ENCODE results near the gene PHETA2. TPM values are rescaled to one million over a fixed set of nuclear protein-coding genes. Genes with fewer than 3 reads are reported as not detected.
"Not testable (repeated sequence)": the region's sequence is repeated elsewhere in the genome, so short reads cannot be mapped to it uniquely, and the experiment has no call there.

The PHETA2 gene
- total RNA-seq, 1 experiment from 2014 or later, result 0.04 TPM

- ATAC-seq (peak; percentile 98), DNase-seq (peak; percentile 94)
- no peaks in the 10 kb centered on the region for H3F3A ChIP-seq (ENCODE audit: low read length, unreplicated experiment)
- TSS peak; percentile 89 for BruUV-seq (replicated peaks)
- peak within 1 kb of the TSS; percentile 75 for H2AFZ ChIP-seq (ENCODE audit: low read length)
- ChIA-PET POLR2A (ENCODE audit: unreplicated experiment) (interaction anchor here (0.7 kb wide), 1 partner anchor 10 kb away, joined by 4 read pairs; no protein-coding TSS in a partner anchor), CTCF (no interaction called here)
- H3K9me2 ChIP-seq (replicated peaks; ENCODE audit: low read length), result no peaks in the 10 kb centered on the region
- intact Hi-C loops (cut with micrococcal nuclease), result loop anchor here (2.0 kb wide), 1 partner anchor 104 kb away; no protein-coding TSS in a partner anchor
- peak within 1 kb of the TSS; percentile 70 for H3K9ac ChIP-seq (ENCODE audit: low read length)
- H3K79me2 ChIP-seq (ENCODE audit: low read length), result peaks cover 7% of the 10 kb centered on the region; the same call in 1 of the 2 replicates
- no peaks in the 10 kb centered on the region for H3K9me3 ChIP-seq (ENCODE audit: low read length)
- H3K27me3 ChIP-seq (ENCODE audit: low read length), result no peaks in the 10 kb centered on the region
- TF ChIP-seq CTCF (conservative IDR thresholded peaks at IDR 0.05; ENCODE audit: low read depth, low read length), result no peak
- TF ChIP-seq EZH2 (IDR thresholded peaks at IDR 0.05; ENCODE audit: low read length, unreplicated experiment), result no peak
- TF ChIP-seq EZH2phosphoT487 (IDR thresholded peaks at IDR 0.05; ENCODE audit: borderline replicate concordance, low read length), result no peak
- peak within 1 kb of the TSS; percentile 19 for H3K27ac ChIP-seq (ENCODE audit: low read length)
- H3K4me1 ChIP-seq (ENCODE audit: insufficient read depth, low read length), result peaks cover 14% of the 10 kb centered on the region
- no peaks in the 10 kb centered on the region for H4K20me1 ChIP-seq (ENCODE audit: low read length)
- H3K4me2 ChIP-seq (ENCODE audit: low read length), result peak within 1 kb of the TSS; percentile 98
- peak within 1 kb of the TSS; percentile 77 for H3K4me3 ChIP-seq (ENCODE audit: low read length)
- H3K36me3 ChIP-seq (ENCODE audit: low read depth, low read length), result no peaks in the 10 kb centered on the region
Observed at GRCh38 chr22:42070517-42071422, 3.3 kb upstream of the PHETA2 start, which contains the start of gene NAGA. NAGA (minus strand) TSS chr22:42070812; CDS start chr22:42070297, 515 bp downstream.

GRCh38 chr22:42071508-42071907, 2.5 kb upstream of the PHETA2 start:
- H3K9me2 ChIP-seq (replicated peaks; ENCODE audit: low read length); H3K9me3 ChIP-seq (ENCODE audit: low read length); H3K27ac ChIP-seq (ENCODE audit: low read length); H3K79me2 ChIP-seq (ENCODE audit: low read length); CTCF ChIA-PET; BruUV-seq (replicated peaks); H3K27me3 ChIP-seq (ENCODE audit: low read length); DNase-seq; H4K20me1 ChIP-seq (ENCODE audit: low read length); H3F3A ChIP-seq (ENCODE audit: low read length, unreplicated experiment); POLR2A ChIA-PET (ENCODE audit: unreplicated experiment); H3K36me3 ChIP-seq (ENCODE audit: low read depth, low read length); ATAC-seq: not testable (repeated sequence)
- Histone ChIP-seq H3K4me2 (ENCODE audit: low read length) (peak overlapping the region; percentile 98), H3K4me3 (ENCODE audit: low read length) (peak overlapping the region; percentile 77), H2AFZ (ENCODE audit: low read length) (peak overlapping the region; percentile 75), H3K4me1 (ENCODE audit: insufficient read depth, low read length) (peaks cover 14% of the 10 kb centered on the region), H3K9ac (ENCODE audit: low read length) (peak overlapping the region; percentile 70)
- intact Hi-C loops (cut with micrococcal nuclease), result loop anchor here (2.0 kb wide), 1 partner anchor 105 kb away; no protein-coding TSS in a partner anchor

DNA sequence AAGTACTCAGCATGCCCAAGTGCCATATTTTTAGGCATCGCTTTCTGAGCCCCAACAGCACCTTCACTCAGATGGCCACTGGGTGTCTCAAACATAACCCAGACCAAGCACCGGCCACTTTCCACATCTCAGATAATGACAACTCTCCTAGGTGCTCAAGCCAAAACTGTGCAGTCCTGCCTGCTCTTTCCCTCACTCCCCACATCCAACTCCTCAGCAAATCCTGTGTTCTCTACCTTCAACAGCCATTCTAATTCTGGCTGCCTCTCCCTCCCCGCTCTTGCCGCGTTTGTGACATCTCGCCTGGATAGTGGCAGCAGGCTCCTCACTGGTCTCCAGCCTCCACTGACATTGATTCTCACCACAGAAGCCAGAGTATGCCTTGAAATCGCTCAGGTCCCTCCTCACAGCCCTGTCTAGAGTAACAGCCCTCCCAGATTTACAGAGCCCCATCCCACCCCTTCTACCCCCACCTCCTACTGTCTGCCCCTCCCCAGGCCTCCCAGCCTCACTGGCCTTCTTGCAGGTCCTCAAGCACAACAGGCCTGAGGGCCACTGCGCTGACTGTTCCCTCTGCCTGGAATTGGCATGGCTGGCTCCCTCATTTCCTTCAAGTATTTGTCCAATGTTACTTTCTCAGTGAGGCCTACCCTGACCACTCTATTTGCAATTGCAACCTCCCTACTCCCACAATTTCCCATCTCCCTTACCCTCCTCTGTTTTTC, 1.3 kb upstream of the PHETA2 start:
- Histone ChIP-seq H4K20me1 (ENCODE audit: low read length) (no peaks in the 10 kb centered on the region), H3K4me1 (ENCODE audit: insufficient read depth, low read length) (peaks cover 14% of the 10 kb centered on the region), H3K27ac (ENCODE audit: low read length) (no peak overlapping the region), H3K4me3 (ENCODE audit: low read length) (no peak overlapping the region), H3K36me3 (ENCODE audit: low read depth, low read length) (no peaks in the 10 kb centered on the region), H3K9ac (ENCODE audit: low read length) (no peak overlapping the region), H3K9me3 (ENCODE audit: low read length) (no peaks in the 10 kb centered on the region), H3F3A (ENCODE audit: low read length, unreplicated experiment) (no peaks in the 10 kb centered on the region), H3K4me2 (ENCODE audit: low read length) (no peak overlapping the region), H3K9me2 (replicated peaks; ENCODE audit: low read length) (no peaks in the 10 kb centered on the region), H2AFZ (ENCODE audit: low read length) (no peak overlapping the region), H3K79me2 (ENCODE audit: low read length) (peaks cover 7% of the 10 kb centered on the region; the same call in 1 of the 2 replicates), H3K27me3 (ENCODE audit: low read length) (no peaks in the 10 kb centered on the region)
- DNase-seq (no peak), ATAC-seq (no peak)
- CTCF ChIA-PET, result no interaction called here
- no peak for TF ChIP-seq EZH2 (IDR thresholded peaks at IDR 0.05; ENCODE audit: low read length, unreplicated experiment)
- TF ChIP-seq CTCF (conservative IDR thresholded peaks at IDR 0.05; ENCODE audit: low read depth, low read length), result no peak
- TF ChIP-seq EZH2phosphoT487 (IDR thresholded peaks at IDR 0.05; ENCODE audit: borderline replicate concordance, low read length), result no peak
- intact Hi-C loops (cut with micrococcal nuclease), result no loop called here
- BruUV-seq (replicated peaks), result no TSS peak
- POLR2A ChIA-PET (ENCODE audit: unreplicated experiment), result no interaction called here

Data from PC-3 (cell line).